Subcutaneous abdominal adipose tissue (tissue), 5 donors: Measurements from ENCODE around the gene LTF.

Experiments
- H3K27ac ChIP-seq: one replicate; pipeline ENCODE4 v1.7.0; 2013; ENCODE audit warnings: low read depth, mild to moderate bottlenecking, inconsistent platforms, low read length, moderate library complexity
- H3K27me3 ChIP-seq, 5 donors: one replicate each; pipeline ENCODE4 v1.7.0; 2013; ENCODE audit warnings: low read length in 5 of 5, inconsistent platforms in 1 of 5; ENCODE audit not compliant: control insufficient read depth in 5 of 5, insufficient read depth in 4 of 5
- H3K36me3 ChIP-seq, 5 donors: one replicate each; pipeline ENCODE4 v1.7.0; 2013; ENCODE audit warnings: low read length in 5 of 5; ENCODE audit not compliant: control insufficient read depth in 5 of 5, insufficient read depth in 5 of 5
- H3K4me1 ChIP-seq, 5 donors: one replicate each; pipeline ENCODE4 v1.7.0; 2013; ENCODE audit warnings: low read length in 5 of 5, mild to moderate bottlenecking in 3 of 5, moderate library complexity in 1 of 5; ENCODE audit not compliant: control insufficient read depth in 5 of 5, insufficient read depth in 5 of 5
- H3K4me3 ChIP-seq, 5 donors: one replicate each; pipeline ENCODE4 v1.7.0; 2013; ENCODE audit warnings: low read length in 5 of 5, low read depth in 1 of 5
- H3K9ac ChIP-seq, 5 donors: one replicate each; pipeline ENCODE4 v1.7.0; 2013; ENCODE audit warnings: low read length in 5 of 5, mild to moderate bottlenecking in 4 of 5, moderate library complexity in 3 of 5
- H3K9me3 ChIP-seq, 5 donors: one replicate each; pipeline ENCODE4 v1.7.0; 2013; ENCODE audit warnings: low read length in 5 of 5; ENCODE audit not compliant: control insufficient read depth in 5 of 5
- donor health status: healthy.
- donor health status: healthy.
- donor health status: healthy.
- donor health status: healthy.
- donor health status: healthy.

LTF gene

DNA sequence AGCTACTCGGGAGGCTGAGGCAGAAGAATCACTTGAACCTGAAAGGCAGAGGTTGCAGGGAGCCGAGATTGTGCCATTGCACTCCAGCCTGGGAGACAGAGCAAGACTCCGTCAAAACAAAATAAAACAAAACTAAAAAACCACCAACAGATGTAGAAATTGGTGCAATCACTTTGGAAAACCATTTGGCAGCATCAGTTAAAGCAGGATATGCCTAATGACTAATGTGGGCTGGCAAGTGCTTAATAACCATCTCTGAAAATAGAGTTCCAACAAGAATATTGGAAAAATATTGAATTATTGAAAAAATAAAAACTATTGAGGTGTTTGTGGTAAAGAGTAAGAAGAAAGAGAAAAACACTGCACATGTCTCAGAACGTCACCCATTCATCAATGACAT, 16.9 kb upstream of the LTF start:
- H3K36me3 ChIP-seq: no peaks in the 10 kb centered on the region

GRCh38 chr3:46480491-46481195, 15.9 kb upstream of the LTF start:
- Histone ChIP-seq H3K27ac (no peak overlapping the region), H3K36me3 (no peaks in the 10 kb centered on the region), H3K9me3 (no peaks in the 10 kb centered on the region), H3K4me3 (no peak overlapping the region), H3K27me3 (peaks cover 0 to 3% (median 0%) of the 10 kb centered on the region in 5 donors), H3K9ac (no peak overlapping the region), H3K4me1 (no peaks in the 10 kb centered on the region)

More for the DNA sequence above, 16.9 kb upstream of the LTF start:
- H3K9me3 ChIP-seq: no peaks in the 10 kb centered on the region
- peaks cover 0 to 3% (median 0%) of the 10 kb centered on the region in 5 donors for H3K27me3 ChIP-seq
- H3K9ac ChIP-seq: no peak overlapping the region
- no peak overlapping the region for H3K4me3 ChIP-seq
- no peaks in the 10 kb centered on the region for H3K4me1 ChIP-seq
- H3K27ac ChIP-seq: no peak overlapping the region

- peaks cover 0 to 3% (median 0%) of the 10 kb centered on the region in 5 donors for H3K27me3 ChIP-seq
- no peak overlapping the region for H3K9ac ChIP-seq
- H3K4me1 ChIP-seq: no peaks in the 10 kb centered on the region
- H3K4me3 ChIP-seq: no peak overlapping the region
- H3K36me3 ChIP-seq: no peaks in the 10 kb centered on the region
- peaks cover 0 to 7% (median 3%) of the 10 kb centered on the region in 5 donors for H3K9me3 ChIP-seq
- H3K27ac ChIP-seq: no peak overlapping the region
Measured at GRCh38 chr3:46479696-46480095, 15.0 kb upstream of the LTF start.

DNA sequence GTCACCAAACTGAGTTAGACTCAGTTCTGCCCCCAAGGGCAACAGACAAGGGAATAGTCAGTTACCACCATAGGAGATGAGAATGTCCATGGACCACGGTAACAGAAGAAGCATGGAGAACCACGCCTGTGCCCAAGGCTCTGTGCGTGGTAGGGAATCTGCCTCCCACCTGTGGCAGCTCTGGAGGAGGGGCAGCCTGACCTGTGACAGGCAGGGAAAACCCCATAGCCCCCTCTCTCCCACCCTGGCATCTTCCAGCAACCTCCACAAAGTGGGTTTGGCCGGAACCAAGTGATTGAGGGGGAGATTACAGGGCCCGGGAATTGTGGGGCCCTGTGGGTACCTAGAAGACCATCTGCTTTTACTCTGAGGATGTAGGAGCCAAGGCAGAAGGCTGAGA, 14.3 kb upstream of the LTF start:
- no peak overlapping the region for H3K9ac ChIP-seq
- H3K27me3 ChIP-seq: peaks cover 0 to 3% (median 0%) of the 10 kb centered on the region in 5 donors
- H3K4me3 ChIP-seq: no peak overlapping the region
- no peak overlapping the region for H3K27ac ChIP-seq
- H3K36me3 ChIP-seq: no peaks in the 10 kb centered on the region
- H3K9me3 ChIP-seq: peaks cover 0 to 9% (median 3%) of the 10 kb centered on the region in 5 donors
- H3K4me1 ChIP-seq: no peaks in the 10 kb centered on the region

DNA sequence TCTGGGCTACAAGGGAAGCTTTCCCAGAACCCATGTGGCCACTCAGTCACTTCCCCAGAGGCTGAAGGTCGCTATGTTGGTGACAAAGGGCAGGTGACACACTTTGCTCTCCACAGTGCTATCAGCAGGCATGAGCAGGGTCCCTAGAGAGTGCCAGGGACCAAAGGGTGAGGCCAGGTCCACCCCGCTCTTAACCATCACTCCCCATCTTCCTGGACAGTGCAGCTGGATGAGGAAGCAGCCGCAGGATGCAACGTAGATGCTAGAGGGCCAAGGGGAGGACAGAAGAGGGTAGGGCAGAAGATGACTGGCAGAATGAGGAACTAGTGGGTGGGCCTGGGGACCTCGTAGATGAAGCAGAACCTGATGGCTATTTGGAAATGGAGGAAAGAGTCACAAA, 13.6 kb upstream of the LTF start:
- Histone ChIP-seq H3K27ac (no peak overlapping the region), H3K27me3 (peaks cover 0 to 3% (median 0%) of the 10 kb centered on the region in 5 donors), H3K4me1 (no peaks in the 10 kb centered on the region), H3K36me3 (no peaks in the 10 kb centered on the region), H3K4me3 (no peak overlapping the region), H3K9ac (no peak overlapping the region), H3K9me3 (peaks cover 0 to 9% (median 3%) of the 10 kb centered on the region in 5 donors)

DNA sequence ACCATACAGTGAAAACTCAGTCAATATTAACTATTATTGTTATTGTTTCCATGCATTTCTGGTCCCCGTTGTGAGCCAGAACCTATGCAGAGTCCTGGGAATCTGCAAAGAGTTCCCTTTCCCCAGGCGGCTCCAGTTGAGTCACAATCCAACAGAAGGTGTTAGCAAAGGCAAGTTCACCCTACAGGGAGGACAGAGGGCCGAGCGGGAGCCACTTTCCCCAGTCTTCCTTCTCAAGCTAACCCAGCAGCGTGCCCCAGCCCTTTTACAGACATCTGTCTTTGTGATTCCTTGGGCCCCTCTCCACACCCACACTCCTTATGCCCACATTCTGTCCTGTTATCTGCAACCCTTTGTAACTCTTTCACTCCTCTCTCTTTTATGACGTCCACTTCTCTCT, 13.1 kb upstream of the LTF start:
- Histone ChIP-seq H3K27ac (no peak overlapping the region), H3K4me1 (no peaks in the 10 kb centered on the region)

DNA sequence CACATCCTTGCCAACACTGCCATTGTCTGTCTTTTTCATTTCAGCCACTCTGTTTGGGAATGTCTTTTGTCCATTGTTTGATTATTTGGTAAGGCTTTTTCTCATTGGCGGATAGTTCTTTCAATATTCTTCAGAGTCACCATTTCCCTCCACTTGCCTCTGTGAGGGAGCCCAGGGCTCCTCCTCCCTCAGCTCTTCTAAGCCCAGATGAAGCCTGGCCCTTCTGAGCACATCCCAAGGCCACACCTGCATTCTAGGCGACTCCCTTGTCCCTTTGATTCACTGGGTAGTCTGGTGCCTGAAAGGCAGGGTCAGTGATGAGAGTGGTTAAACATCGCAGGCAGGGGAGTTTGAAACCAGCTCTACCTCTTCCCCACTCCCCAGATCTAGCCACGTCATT, 12.4 kb upstream of the LTF start:
- H3K27ac ChIP-seq: no peak overlapping the region
- H3K4me1 ChIP-seq: no peaks in the 10 kb centered on the region
- H3K27me3 ChIP-seq: peaks cover 0 to 3% (median under 1%) of the 10 kb centered on the region in 5 donors
- H3K36me3 ChIP-seq: no peaks in the 10 kb centered on the region
- H3K9ac ChIP-seq: no peak overlapping the region
- peaks cover 0 to 9% (median 3%) of the 10 kb centered on the region in 5 donors for H3K9me3 ChIP-seq
- no peak overlapping the region for H3K4me3 ChIP-seq

More for the DNA sequence above, 13.1 kb upstream of the LTF start:
- Histone ChIP-seq H3K36me3 (no peaks in the 10 kb centered on the region), H3K9ac (no peak overlapping the region), H3K27me3 (peaks cover 0 to 3% (median 0%) of the 10 kb centered on the region in 5 donors), H3K9me3 (peaks cover 0 to 9% (median 3%) of the 10 kb centered on the region in 5 donors), H3K4me3 (no peak overlapping the region)

DNA sequence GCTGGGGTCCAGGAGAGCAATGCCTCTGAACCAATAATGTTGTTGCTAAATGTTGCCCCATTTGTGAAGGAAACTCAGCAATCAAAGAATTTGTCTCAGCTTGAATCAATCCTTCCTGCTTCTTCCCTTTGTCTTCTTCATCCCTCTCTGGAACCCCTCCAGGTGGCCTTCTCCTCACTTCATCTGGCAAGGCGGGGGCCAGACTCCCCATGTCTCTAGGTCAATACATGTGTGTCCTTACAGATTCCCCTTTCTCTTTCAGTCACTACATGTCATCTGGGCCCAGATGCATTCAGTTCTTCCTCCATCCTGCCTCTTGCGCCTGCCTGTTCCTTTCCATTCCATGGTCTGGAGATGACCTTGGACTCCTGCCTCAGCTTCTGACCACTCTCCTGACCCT, 8.0 kb upstream of the LTF start:
- Histone ChIP-seq H3K4me3 (no peak overlapping the region), H3K36me3 (no peaks in the 10 kb centered on the region), H3K9ac (no peak overlapping the region), H3K4me1 (peaks cover 0 to 17% (median 10%) of the 10 kb centered on the region in 5 donors), H3K9me3 (peaks cover 0 to 9% (median 3%) of the 10 kb centered on the region in 5 donors), H3K27me3 (peaks cover 0 to 7% (median 0%) of the 10 kb centered on the region in 5 donors), H3K27ac (no peak overlapping the region)

- Histone ChIP-seq H3K36me3 (no peaks in the 10 kb centered on the region), H3K27ac (no peak overlapping the region), H3K27me3 (peaks cover 0 to 7% (median 0%) of the 10 kb centered on the region in 5 donors), H3K9ac (no peak overlapping the region), H3K9me3 (peaks cover 0 to 9% (median 3%) of the 10 kb centered on the region in 5 donors), H3K4me1 (peaks cover 0 to 24% (median 18%) of the 10 kb centered on the region in 5 donors), H3K4me3 (no peak overlapping the region)
Measured at GRCh38 chr3:46471371-46471914, 6.7 kb upstream of the LTF start.

DNA sequence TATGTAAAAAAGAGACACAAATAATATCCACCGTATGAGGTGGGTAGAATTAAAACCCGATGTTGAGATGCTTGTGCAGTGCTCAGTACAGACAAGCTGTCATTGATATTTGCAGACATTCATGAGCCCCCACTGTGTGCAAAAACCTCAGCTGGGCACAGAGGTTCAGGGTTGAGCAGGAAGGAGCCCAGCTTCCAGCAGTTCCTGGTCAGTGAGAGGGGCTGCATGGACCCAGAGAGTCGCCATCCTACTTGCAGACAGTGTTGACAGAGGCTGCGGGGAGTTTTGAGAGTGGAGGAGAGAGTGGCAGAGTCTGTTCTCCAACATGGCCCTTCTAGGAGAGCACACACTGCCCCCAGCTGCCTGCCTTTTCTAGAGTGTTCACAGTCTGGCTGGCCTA, 6.1 kb upstream of the LTF start:
- Histone ChIP-seq H3K27me3 (peaks cover 0 to 7% (median 0%) of the 10 kb centered on the region in 5 donors), H3K4me1 (peaks cover 3 to 30% (median 24%) of the 10 kb centered on the region in 5 donors), H3K27ac (no peak overlapping the region), H3K36me3 (no peaks in the 10 kb centered on the region), H3K4me3 (no peak overlapping the region), H3K9ac (no peak overlapping the region), H3K9me3 (peaks cover 0 to 9% (median 3%) of the 10 kb centered on the region in 5 donors)
